Measurements from ENCODE around the gene TTLL3. TPM values are rescaled to one million over a fixed set of nuclear protein-coding genes. Genes with fewer than 3 reads are reported as not detected.

The TTLL3 gene
- total and polyA plus RNA-seq, 7 donors = 2.9 to 19.0 (median 6.4) TPM

DNA sequence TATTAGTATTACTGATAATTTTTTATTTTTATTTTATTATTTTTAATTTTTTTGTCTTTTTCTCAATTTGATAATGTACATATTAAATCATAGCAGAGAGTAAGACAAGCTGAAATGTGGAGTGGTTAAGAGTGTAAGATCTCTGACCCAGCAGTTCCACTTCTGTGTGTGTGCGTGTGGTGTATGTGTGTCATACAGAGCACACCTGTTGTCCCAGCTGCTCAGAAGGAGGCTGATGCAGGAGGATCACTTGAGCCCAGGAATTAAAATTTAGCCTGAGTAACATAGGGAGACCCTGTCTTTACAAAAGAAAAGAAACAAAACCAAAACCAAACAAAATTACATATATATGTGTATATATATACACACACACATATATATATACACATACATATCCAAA is 71.4 kb downstream of the TTLL3 start:
- Histone ChIP-seq H3K36me3 (ENCODE audit: insufficient read depth in 1 of 2, low read depth in 1 of 2) (no peaks in the 10 kb centered on the region), H3K4me1 (no peaks in the 10 kb centered on the region), H3K27me3 (ENCODE audit: insufficient read depth in 3 of 3, low read length in 2 of 3) (no peaks in the 10 kb centered on the region), H3K4me3 (no peak overlapping the region), H3K27ac (no peak overlapping the region), H3K9me3 (no peaks in the 10 kb centered on the region)
- intact Hi-C loops (cut with DNase I) = no loop called here
- 73 to 90% (median 80%) methylated on average over 1 of the region's 1 CpG for WGBS, 3 donors
- TF ChIP-seq, protein P1, sequence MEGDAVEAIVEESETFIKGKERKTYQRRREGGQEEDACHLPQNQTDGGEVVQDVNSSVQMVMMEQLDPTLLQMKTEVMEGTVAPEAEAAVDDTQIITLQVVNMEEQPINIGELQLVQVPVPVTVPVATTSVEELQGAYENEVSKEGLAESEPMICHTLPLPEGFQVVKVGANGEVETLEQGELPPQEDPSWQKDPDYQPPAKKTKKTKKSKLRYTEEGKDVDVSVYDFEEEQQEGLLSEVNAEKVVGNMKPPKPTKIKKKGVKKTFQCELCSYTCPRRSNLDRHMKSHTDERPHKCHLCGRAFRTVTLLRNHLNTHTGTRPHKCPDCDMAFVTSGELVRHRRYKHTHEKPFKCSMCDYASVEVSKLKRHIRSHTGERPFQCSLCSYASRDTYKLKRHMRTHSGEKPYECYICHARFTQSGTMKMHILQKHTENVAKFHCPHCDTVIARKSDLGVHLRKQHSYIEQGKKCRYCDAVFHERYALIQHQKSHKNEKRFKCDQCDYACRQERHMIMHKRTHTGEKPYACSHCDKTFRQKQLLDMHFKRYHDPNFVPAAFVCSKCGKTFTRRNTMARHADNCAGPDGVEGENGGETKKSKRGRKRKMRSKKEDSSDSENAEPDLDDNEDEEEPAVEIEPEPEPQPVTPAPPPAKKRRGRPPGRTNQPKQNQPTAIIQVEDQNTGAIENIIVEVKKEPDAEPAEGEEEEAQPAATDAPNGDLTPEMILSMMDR (IDR thresholded peaks at IDR 0.05) = no peak
- ATAC-seq (no peak), DNase-seq (no peak)

DNA sequence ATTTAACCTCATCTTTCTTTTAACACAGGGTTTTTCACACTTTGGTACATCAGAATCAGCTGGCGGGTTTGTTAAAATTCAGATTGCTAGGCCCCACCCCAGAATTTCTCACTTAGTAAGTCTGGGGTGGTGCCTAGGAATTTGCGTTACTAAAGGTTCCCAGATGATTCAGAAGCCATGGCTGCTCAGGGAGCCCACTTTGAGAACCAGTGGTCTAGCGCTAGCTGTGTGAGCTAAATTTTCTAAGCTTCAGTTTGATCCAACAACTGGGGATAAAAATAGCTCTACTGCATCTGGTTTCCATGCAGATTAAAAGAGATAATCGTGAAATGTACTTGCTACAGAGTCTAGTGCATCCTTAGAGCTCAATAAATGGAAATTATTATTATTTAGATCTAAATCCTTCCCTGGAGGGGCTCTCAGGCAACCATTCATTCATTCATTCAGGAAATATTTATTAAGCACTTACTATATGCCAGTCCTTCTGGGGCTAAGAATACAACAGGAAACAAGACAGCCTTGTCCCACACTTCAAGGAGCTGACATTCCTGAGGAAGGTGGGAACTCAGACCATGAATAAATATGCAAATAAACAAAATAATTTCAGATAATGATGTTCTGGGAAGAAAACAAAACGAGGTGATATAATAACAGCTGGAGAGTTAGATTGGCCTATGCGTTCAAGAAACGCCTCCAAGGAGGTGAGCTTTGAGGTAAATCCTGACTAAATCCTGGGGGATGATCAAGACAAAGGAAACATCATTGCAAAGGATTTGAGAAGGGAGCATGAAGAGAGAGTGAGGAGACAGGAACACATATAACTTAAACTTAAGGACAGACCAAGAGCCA is 73.9 kb downstream of the TTLL3 start:
- DNase-seq = no peak
- H3K27me3 ChIP-seq (ENCODE audit: insufficient read depth in 3 of 3, low read length in 2 of 3) = no peaks in the 10 kb centered on the region
- H3K4me1 ChIP-seq = no peaks in the 10 kb centered on the region
- no peaks in the 10 kb centered on the region for H3K9me3 ChIP-seq
- no peak overlapping the region for H3K4me3 ChIP-seq
- no peak overlapping the region for H3K27ac ChIP-seq
- intact Hi-C loops (cut with DNase I) = no loop called here
- whole genome bisulfite sequencing, 3 donors = 69 to 75% (median 75%) methylated on average over 7 of the region's 7 CpGs
- TF ChIP-seq, protein P1 (IDR thresholded peaks at IDR 0.05) = no peak
- no peaks in the 10 kb centered on the region for H3K36me3 ChIP-seq (ENCODE audit: insufficient read depth in 1 of 2, low read depth in 1 of 2)
- ATAC-seq = no peak

DNA sequence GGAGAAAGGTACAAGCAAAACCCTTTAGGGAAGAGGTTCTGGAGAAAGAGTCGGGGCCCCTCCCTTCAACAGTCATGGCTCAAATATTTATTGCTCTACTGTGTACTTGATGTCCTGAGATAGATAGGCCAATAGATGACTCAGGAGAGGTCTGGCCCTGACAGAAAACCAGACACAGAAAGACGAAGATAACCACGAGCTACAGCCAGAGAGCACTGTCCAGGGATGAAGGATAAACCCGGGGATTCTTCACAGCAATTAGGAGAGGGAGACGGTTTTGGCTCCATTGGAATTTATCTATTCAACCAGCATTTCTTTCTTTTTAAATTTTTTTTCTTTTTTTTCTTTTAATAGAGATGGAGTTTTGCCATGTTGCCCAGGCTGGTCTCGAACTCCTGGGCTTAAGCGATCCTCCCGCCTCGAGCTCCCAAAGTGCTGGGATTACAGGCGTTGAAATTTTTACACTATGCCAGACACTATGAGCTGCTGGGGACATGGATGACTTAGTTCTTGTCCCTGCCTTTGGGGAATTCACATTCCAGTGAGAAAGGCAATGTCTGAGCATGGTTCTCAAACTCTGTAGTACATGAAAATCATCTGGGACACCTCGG is 74.6 kb downstream of the TTLL3 start:
- Histone ChIP-seq H3K4me1 (no peaks in the 10 kb centered on the region), H3K27me3 (ENCODE audit: insufficient read depth in 3 of 3, low read length in 2 of 3) (no peaks in the 10 kb centered on the region), H3K4me3 (no peak overlapping the region), H3K9me3 (no peaks in the 10 kb centered on the region), H3K27ac (no peak overlapping the region), H3K36me3 (ENCODE audit: insufficient read depth in 1 of 2, low read depth in 1 of 2) (no peaks in the 10 kb centered on the region)
- ATAC-seq (peak in 3 of 4 donors; percentile 74 to 83 (median 77)), DNase-seq (no peak)
- WGBS, 3 donors = 58 to 69% (median 62%) methylated on average over 11 of the region's 11 CpGs
- intact Hi-C loops (cut with DNase I) = no loop called here
- TF ChIP-seq, protein P1 (IDR thresholded peaks at IDR 0.05) = no peak

Other genes starting within 250 kb of the TTLL3 start
- gene MTMR14, start 160.8 kb upstream of the TTLL3 start, total RNA-seq = 10 to 100 TPM; 29.7 to 67.2 (median 37.4) TPM
- 10 to 100 TPM; 31.2 to 57.5 (median 38.7) TPM for gene MTMR14, start 160.8 kb upstream of the TTLL3 start, polyA plus RNA-seq
- gene CPNE9, start 106.4 kb upstream of the TTLL3 start, total RNA-seq = not detected
- gene CPNE9, start 106.4 kb upstream of the TTLL3 start, polyA plus RNA-seq = under 1 TPM in 1 of 3 donors, not detected in 2; 0.05 TPM
- 10 to 100 TPM in 3 of 4 donors, 1 to 10 TPM in 1; 9.9 to 16.1 (median 12.5) TPM for gene BRPF1, start 78.5 kb upstream of the TTLL3 start, total RNA-seq
- gene BRPF1, start 78.5 kb upstream of the TTLL3 start, polyA plus RNA-seq = 1 to 10 TPM; 6.8 to 9.8 (median 9.0) TPM
- 1 to 10 TPM; 6.9 to 9.5 (median 8.1) TPM for gene OGG1, start 60.3 kb upstream of the TTLL3 start, total RNA-seq
- 10 to 100 TPM in 1 of 3 donors, 1 to 10 TPM in 2; 6.3 to 19.7 (median 9.1) TPM for gene OGG1, start 60.3 kb upstream of the TTLL3 start, polyA plus RNA-seq
- 1 to 10 TPM; 4.5 to 7.2 (median 5.5) TPM for gene CAMK1, start 40.3 kb upstream of the TTLL3 start, total RNA-seq
- 1 to 10 TPM; 3.9 to 5.7 (median 5.5) TPM for gene CAMK1, start 40.3 kb upstream of the TTLL3 start, polyA plus RNA-seq
- gene TADA3, start 17.8 kb upstream of the TTLL3 start, total RNA-seq = 10 to 100 TPM; 42.6 to 45.2 (median 43.2) TPM
- gene TADA3, start 17.8 kb upstream of the TTLL3 start, polyA plus RNA-seq = 10 to 100 TPM; 42.2 to 75.7 (median 68.3) TPM
- 100 to 1,000 TPM in 1 of 4 donors, 10 to 100 TPM in 3; 53.9 to 117 (median 84.9) TPM for gene ARPC4, start 17.2 kb upstream of the TTLL3 start, total RNA-seq
- 100 to 1,000 TPM in 2 of 3 donors, 10 to 100 TPM in 1; 76.9 to 155 (median 142) TPM for gene ARPC4, start 17.2 kb upstream of the TTLL3 start, polyA plus RNA-seq
- 10 to 100 TPM; 39.7 to 49.4 (median 45.8) TPM for gene RPUSD3, start 33.7 kb downstream of the TTLL3 start, total RNA-seq
- gene RPUSD3, start 33.7 kb downstream of the TTLL3 start, polyA plus RNA-seq = 10 to 100 TPM; 55.2 to 64.2 (median 59.9) TPM
- gene CIDEC, start 70.0 kb downstream of the TTLL3 start, total RNA-seq = 1 to 10 TPM in 2 of 4 donors, under 1 TPM in 2; 0.75 to 3.3 (median 1.3) TPM
- 10 to 100 TPM in 1 of 3 donors, 1 to 10 TPM in 2; 3.5 to 15.0 (median 4.4) TPM for gene CIDEC, start 70.0 kb downstream of the TTLL3 start, polyA plus RNA-seq
- gene JAGN1, start 80.3 kb downstream of the TTLL3 start, total RNA-seq = 10 to 100 TPM; 18.6 to 44.4 (median 29.5) TPM
- gene JAGN1, start 80.3 kb downstream of the TTLL3 start, polyA plus RNA-seq = 10 to 100 TPM; 45.2 to 98.2 (median 64.9) TPM
- gene IL17RE, start 92.6 kb downstream of the TTLL3 start, total RNA-seq = under 1 TPM; 0.20 to 0.84 (median 0.59) TPM
- gene IL17RE, start 92.6 kb downstream of the TTLL3 start, polyA plus RNA-seq = 1 to 10 TPM in 1 of 3 donors, under 1 TPM in 2; 0.07 to 1.1 (median 0.86) TPM
- gene IL17RC, start 106.8 kb downstream of the TTLL3 start, total RNA-seq = 10 to 100 TPM; 10.4 to 27.0 (median 20.5) TPM
- 10 to 100 TPM; 10.8 to 21.9 (median 13.9) TPM for gene IL17RC, start 106.8 kb downstream of the TTLL3 start, polyA plus RNA-seq
- 10 to 100 TPM; 28.5 to 47.5 (median 37.8) TPM for gene CRELD1, start 123.6 kb downstream of the TTLL3 start, total RNA-seq
- gene CRELD1, start 123.6 kb downstream of the TTLL3 start, polyA plus RNA-seq = 10 to 100 TPM; 24.2 to 35.0 (median 25.2) TPM
- 1 to 10 TPM; 1.3 to 1.9 (median 1.6) TPM for gene PRRT3, start 142.1 kb downstream of the TTLL3 start, total RNA-seq
- 1 to 10 TPM in 1 of 3 donors, under 1 TPM in 2; 0.55 to 4.0 (median 0.65) TPM for gene PRRT3, start 142.1 kb downstream of the TTLL3 start, polyA plus RNA-seq
- gene EMC3, start 176.6 kb downstream of the TTLL3 start, total RNA-seq = 100 to 1,000 TPM; 145 to 266 (median 188) TPM
- gene EMC3, start 176.6 kb downstream of the TTLL3 start, polyA plus RNA-seq = 100 to 1,000 TPM; 171 to 256 (median 198) TPM
- 1 to 10 TPM in 1 of 4 donors, under 1 TPM in 3; 0.39 to 1.0 (median 0.75) TPM for gene FANCD2, start 216.2 kb downstream of the TTLL3 start, total RNA-seq
- gene FANCD2, start 216.2 kb downstream of the TTLL3 start, polyA plus RNA-seq = 1 to 10 TPM in 1 of 3 donors, under 1 TPM in 2; 0.08 to 1.0 (median 0.47) TPM